Cardiac muscle cell (in vitro differentiated cells and primary cell): Measurements from ENCODE around the gene DENND6B. TPM values are rescaled to one million over a fixed set of nuclear protein-coding genes. Genes with fewer than 3 reads are reported as not detected.

Source experiments
- DNase-seq, 2 donors: peaks; one replicate each; pipeline versions ENCODE4 v3.0.0 to v3.0.0-alpha.2; 2010 to 2017; ENCODE audit warnings: low read depth in 1 of 2, low spot score in 1 of 2
- H3K27ac ChIP-seq: fragments of 200-600 bp; sonication (generic); 2 replicates; pipeline ENCODE4 v1.5.1; 2016
- H3K27me3 ChIP-seq: fragments of 200-600 bp; sonication (generic); 2 replicates; pipeline ENCODE4 v1.6.0; 2016; ENCODE audit warnings: control low read depth
- H3K36me3 ChIP-seq: fragments of 200-600 bp; sonication (generic); 2 replicates; pipeline ENCODE4 v1.5.1; 2016; ENCODE audit warnings: control low read depth
- H3K4me1 ChIP-seq: fragments of 200-600 bp; sonication (generic); 2 replicates; pipeline ENCODE4 v1.8.1; 2017; ENCODE audit warnings: low read depth, mild to moderate bottlenecking, mixed run types
- H3K4me3 ChIP-seq: fragments of 200-600 bp; sonication (generic); 2 replicates; pipeline ENCODE4 v1.5.1; 2016; ENCODE audit warnings: mild to moderate bottlenecking
- H3K9me3 ChIP-seq: fragments of 200-600 bp; sonication (generic); 2 replicates; pipeline ENCODE4 v1.5.1; 2017; ENCODE audit warnings: low read depth, mild to moderate bottlenecking, control low read depth
- CTCF ChIP-seq: IDR thresholded peaks from 2 replicates; pipeline ENCODE4 v1.5.1; 2012; ENCODE audit warnings: low read depth, mild to moderate bottlenecking, low read length
- polyA plus RNA-seq: library from polyadenylated mRNA; unstranded; fragments of >200 nt; fragmentation: Nextera tagmentation; extraction: Ambion mirVana; gene quantifications from 2 replicates; pipeline ENCODE4 v1.2.1, GENCODE V29; 2016
- total RNA-seq: library from RNA; depleted of rRNA; stranded (reverse); fragments of >200 nt; gene quantifications from 2 replicates; pipeline ENCODE4 v1.2.3, GENCODE V29; 2016

Gene DENND6B
- total and polyA plus RNA-seq, 2 experiments from 2014 or later: 7.0 to 13.3 TPM

- Histone ChIP-seq H3K9me3 (no peaks in the 10 kb centered on the region), H3K36me3 (no peaks in the 10 kb centered on the region), H3K27me3 (peaks cover 26% of the 10 kb centered on the region), H3K27ac (no peak overlapping the region), H3K4me3 (no peak overlapping the region), H3K4me1 (no peaks in the 10 kb centered on the region)
- no peak for DNase-seq
- no peak for TF ChIP-seq CTCF
These were observed 64.3 kb downstream of the DENND6B start for GRCh38 chr22:50262460-50262911.

- peak; percentile 68 to 82 for DNase-seq
- H3K9me3 ChIP-seq: no peaks in the 10 kb centered on the region
- peaks cover 20% of the 10 kb centered on the region for H3K27me3 ChIP-seq
- H3K27ac ChIP-seq: no peak within 1 kb of the TSS
- no peaks in the 10 kb centered on the region for H3K4me1 ChIP-seq
- no peaks in the 10 kb centered on the region for H3K36me3 ChIP-seq
- H3K4me3 ChIP-seq: peak within 1 kb of the TSS; percentile 50
- TF ChIP-seq CTCF: no peak
These were observed 65.0 kb downstream of the DENND6B start, which contains the start of gene MAPK12 for GRCh38 chr22:50261615-50262459. Gene MAPK12 (minus strand): TSS chr22:50261683. CDS start chr22:50261509, 174 bp downstream.

- Histone ChIP-seq H3K4me3 (peak overlapping the region; percentile 50), H3K9me3 (no peaks in the 10 kb centered on the region), H3K4me1 (no peaks in the 10 kb centered on the region), H3K36me3 (no peaks in the 10 kb centered on the region), H3K27ac (no peak overlapping the region), H3K27me3 (peaks cover 11% of the 10 kb centered on the region)
- no peak for TF ChIP-seq CTCF
- DNase-seq: peak; percentile 75 to 76
These were observed 65.8 kb downstream of the DENND6B start for GRCh38 chr22:50260801-50261614.

GRCh38 chr22:50260434-50260800, 66.4 kb downstream of the DENND6B start:
- H3K27me3 ChIP-seq: peaks cover 6% of the 10 kb centered on the region
- no peak overlapping the region for H3K27ac ChIP-seq
- H3K4me1 ChIP-seq: no peaks in the 10 kb centered on the region
- H3K36me3 ChIP-seq: no peaks in the 10 kb centered on the region
- H3K9me3 ChIP-seq: no peaks in the 10 kb centered on the region
- DNase-seq: no peak
- H3K4me3 ChIP-seq: peak overlapping the region; percentile 50
- TF ChIP-seq CTCF: no peak

- H3K36me3 ChIP-seq: no peaks in the 10 kb centered on the region
- no peak for DNase-seq
- no peak overlapping the region for H3K4me3 ChIP-seq
- no peak overlapping the region for H3K27ac ChIP-seq
- H3K27me3 ChIP-seq: no peaks in the 10 kb centered on the region
- no peak for TF ChIP-seq CTCF
- no peaks in the 10 kb centered on the region for H3K4me1 ChIP-seq
- no peaks in the 10 kb centered on the region for H3K9me3 ChIP-seq
These were observed 67.5 kb downstream of the DENND6B start for GRCh38 chr22:50259302-50259701.

Other genes with a start within 250 kb of the DENND6B start
- 0.11 and 0.27 TPM in 2 replicates for gene MLC1, start 241.6 kb downstream of the DENND6B start, total RNA-seq
- gene MLC1, start 241.6 kb downstream of the DENND6B start, polyA plus RNA-seq: 0.32 TPM in 1 of 2 replicates, not detected in the other
- gene MOV10L1, start 237.0 kb downstream of the DENND6B start, total RNA-seq: 0.18 TPM in 1 of 2 replicates, not detected in the other
- gene MOV10L1, start 237.0 kb downstream of the DENND6B start, polyA plus RNA-seq: 1.1 TPM in 1 of 2 replicates, not detected in the other
- 22.1 and 30.9 TPM in 2 replicates for gene PANX2, start 156.3 kb downstream of the DENND6B start, total RNA-seq
- gene PANX2, start 156.3 kb downstream of the DENND6B start, polyA plus RNA-seq: 6.9 and 9.5 TPM in 2 replicates
- 38.3 and 50.7 TPM in 2 replicates for gene TRABD, start 141.1 kb downstream of the DENND6B start, total RNA-seq
- 59.6 and 72.3 TPM in 2 replicates for gene TRABD, start 141.1 kb downstream of the DENND6B start, polyA plus RNA-seq
- gene SELENOO, start 126.0 kb downstream of the DENND6B start, total RNA-seq: 39.4 and 54.5 TPM in 2 replicates
- 29.8 and 30.2 TPM in 2 replicates for gene SELENOO, start 126.0 kb downstream of the DENND6B start, polyA plus RNA-seq
- gene TUBGCP6, start 82.0 kb downstream of the DENND6B start, total RNA-seq: 32.9 and 46.1 TPM in 2 replicates
- 32.6 and 48.3 TPM in 2 replicates for gene TUBGCP6, start 82.0 kb downstream of the DENND6B start, polyA plus RNA-seq
- 28.4 and 57.3 TPM in 2 replicates for gene HDAC10, start 75.7 kb downstream of the DENND6B start, total RNA-seq
- gene HDAC10, start 75.7 kb downstream of the DENND6B start, polyA plus RNA-seq: 19.8 and 20.8 TPM in 2 replicates
- gene MAPK12, start 65.3 kb downstream of the DENND6B start, total RNA-seq: 45.5 and 52.1 TPM in 2 replicates
- gene MAPK12, start 65.3 kb downstream of the DENND6B start, polyA plus RNA-seq: 61.5 and 67.1 TPM in 2 replicates
- gene MAPK11, start 56.6 kb downstream of the DENND6B start, total RNA-seq: 0.49 and 0.63 TPM in 2 replicates
- 0.12 TPM in 1 of 2 replicates, not detected in the other for gene MAPK11, start 56.6 kb downstream of the DENND6B start, polyA plus RNA-seq
- gene PLXNB2, start 19.4 kb downstream of the DENND6B start, total RNA-seq: 142 and 195 TPM in 2 replicates
- 77.0 and 83.2 TPM in 2 replicates for gene PLXNB2, start 19.4 kb downstream of the DENND6B start, polyA plus RNA-seq
- gene PPP6R2, start 16.3 kb upstream of the DENND6B start, total RNA-seq: 78.6 and 88.4 TPM in 2 replicates
- 39.8 and 41.4 TPM in 2 replicates for gene PPP6R2, start 16.3 kb upstream of the DENND6B start, polyA plus RNA-seq
- 75.9 and 111 TPM in 2 replicates for gene SBF1, start 148.0 kb upstream of the DENND6B start, total RNA-seq
- gene SBF1, start 148.0 kb upstream of the DENND6B start, polyA plus RNA-seq: 39.1 and 47.4 TPM in 2 replicates
- 0.39 and 1.6 TPM in 2 replicates for gene ADM2, start 154.5 kb upstream of the DENND6B start, total RNA-seq
- gene ADM2, start 154.5 kb upstream of the DENND6B start, polyA plus RNA-seq: 0.10 TPM in 1 of 2 replicates, not detected in the other
- gene MIOX, start 159.8 kb upstream of the DENND6B start, total RNA-seq: not detected in 2 replicates
- not detected in 2 replicates for gene MIOX, start 159.8 kb upstream of the DENND6B start, polyA plus RNA-seq
- gene LMF2, start 180.7 kb upstream of the DENND6B start, total RNA-seq: 79.9 and 91.7 TPM in 2 replicates
- 72.9 and 82.9 TPM in 2 replicates for gene LMF2, start 180.7 kb upstream of the DENND6B start, polyA plus RNA-seq
- 50.3 and 55.0 TPM in 2 replicates for gene NCAPH2, start 181.2 kb upstream of the DENND6B start, total RNA-seq
- 47.0 and 59.4 TPM in 2 replicates for gene NCAPH2, start 181.2 kb upstream of the DENND6B start, polyA plus RNA-seq
- gene SCO2, start 198.6 kb upstream of the DENND6B start, total RNA-seq: 4.1 TPM in 1 of 2 replicates, not detected in the other
- gene SCO2, start 198.6 kb upstream of the DENND6B start, polyA plus RNA-seq: 0.84 and 10.5 TPM in 2 replicates
- gene TYMP, start 203.0 kb upstream of the DENND6B start, total RNA-seq: 2.6 and 7.8 TPM in 2 replicates
- gene TYMP, start 203.0 kb upstream of the DENND6B start, polyA plus RNA-seq: 10.0 and 17.7 TPM in 2 replicates
- 0.07 and 0.18 TPM in 2 replicates for gene KLHDC7B, start 218.9 kb upstream of the DENND6B start, total RNA-seq
- 0.45 TPM in 1 of 2 replicates, not detected in the other for gene KLHDC7B, start 218.9 kb upstream of the DENND6B start, polyA plus RNA-seq
- gene SYCE3, start 235.9 kb upstream of the DENND6B start, total RNA-seq: not detected in 2 replicates
- gene SYCE3, start 235.9 kb upstream of the DENND6B start, polyA plus RNA-seq: 3.8 TPM in 1 of 2 replicates, not detected in the other